GM23248 (cell line): ENCODE measurements around the gene TNFAIP3. TPM values are rescaled to one million over a fixed set of nuclear protein-coding genes. Genes with fewer than 3 reads are reported as not detected.
"Not testable (repeated sequence)": the region's sequence is repeated elsewhere in the genome, so short reads cannot be mapped to it uniquely, and the experiment has no call there.

Experiments
- DNase-seq: peaks from one replicate; pipeline ENCODE4 v3.0.0-alpha.2; 2015
- H2AFZ ChIP-seq: fragments of 200-600 bp; sonication (generic); 2 replicates; pipeline ENCODE4 v1.6.1; 2016; ENCODE audit warnings: antibody characterized with exemption
- H3F3A ChIP-seq: fragments of 200-600 bp; sonication (generic); 2 replicates; pipeline ENCODE4 v1.6.1; 2016; ENCODE audit warnings: mild to moderate bottlenecking, antibody characterized with exemption, mixed run types; ENCODE audit not compliant: insufficient read depth
- H3K27ac ChIP-seq: fragments of 200-600 bp; sonication (generic); 2 replicates; pipeline ENCODE4 v1.5.1; 2016; ENCODE audit warnings: mild to moderate bottlenecking
- H3K27me3 ChIP-seq: fragments of 200-600 bp; sonication (generic); replicated peaks from 2 replicates; pipeline ENCODE4 v1.6.1; 2016; ENCODE audit warnings: mild to moderate bottlenecking; ENCODE audit not compliant: insufficient read depth
- H3K36me3 ChIP-seq: fragments of 200-600 bp; sonication (generic); 2 replicates; pipeline ENCODE4 v1.6.1; 2016; ENCODE audit warnings: low read depth, mild to moderate bottlenecking
- H3K4me1 ChIP-seq: fragments of 200-600 bp; sonication (generic); 2 replicates; pipeline ENCODE4 v1.6.1; 2016; ENCODE audit warnings: mild to moderate bottlenecking; ENCODE audit not compliant: insufficient read depth
- H3K4me2 ChIP-seq: fragments of 200-600 bp; sonication (generic); one replicate; pipeline ENCODE4 v1.6.1; 2016; ENCODE audit warnings: mild to moderate bottlenecking; ENCODE audit not compliant: unreplicated experiment
- H3K4me3 ChIP-seq: fragments of 200-600 bp; sonication (generic); 2 replicates; pipeline ENCODE4 v1.5.1; 2016; ENCODE audit warnings: mild to moderate bottlenecking
- H3K79me2 ChIP-seq: fragments of 200-600 bp; sonication (generic); 2 replicates; pipeline ENCODE4 v1.6.1; 2016; ENCODE audit warnings: mild to moderate bottlenecking; ENCODE audit not compliant: insufficient read depth
- H3K9ac ChIP-seq: fragments of 200-600 bp; sonication (generic); 2 replicates; pipeline ENCODE4 v1.6.1; 2016; ENCODE audit warnings: mild to moderate bottlenecking
- H3K9me2 ChIP-seq: fragments of 200-600 bp; sonication (generic); 2 replicates; pipeline ENCODE4 v1.6.1; 2016; ENCODE audit warnings: mixed run types, mild to moderate bottlenecking, moderate library complexity; ENCODE audit not compliant: insufficient read depth
- H3K9me3 ChIP-seq: fragments of 200-600 bp; sonication (generic); one replicate; pipeline ENCODE4 v1.6.1; 2017; ENCODE audit warnings: low read depth
- H4K20me1 ChIP-seq: fragments of 200-600 bp; sonication (generic); 2 replicates; pipeline ENCODE4 v1.6.0; 2016; ENCODE audit not compliant: insufficient read depth
- EZH2 ChIP-seq: fragments of 200-600 bp; sonication (generic); IDR thresholded peaks from 2 replicates; pipeline ENCODE4 v1.6.1; 2018; ENCODE audit warnings: antibody characterized with exemption, mild to moderate bottlenecking; ENCODE audit not compliant: insufficient read depth, poor library complexity, severe bottlenecking
- EZH2phosphoT487 ChIP-seq: fragments of 200-600 bp; sonication (generic); IDR thresholded peaks from 2 replicates; pipeline ENCODE4 v1.6.1; 2018; ENCODE audit warnings: antibody characterized with exemption, moderate library complexity, mild to moderate bottlenecking, low read depth; ENCODE audit not compliant: insufficient read depth
- WGBS, 2 experiments: methylation state at CpG; one replicate each; pipeline ENCODE4 v1.1.6; 2015 to 2017; ENCODE audit warnings: low lambda C conversion rate in 2 of 2, low coverage in 1 of 2; ENCODE audit errors: missing lambda C conversion rate in 2 of 2; 5-methylcytosine and 5-hydroxymethylcytosine counted together
- in situ Hi-C: fragments of 300-500 bp; cut with MboI; formaldehyde crosslinking; loops from 2 replicates; pipeline ENCODE4 v1.15.0; 2020
- polyA plus RNA-seq: library from polyadenylated mRNA; unstranded; fragments of >200 nt; fragmentation: Nextera tagmentation; extraction: Ambion mirVana; gene quantifications from 2 replicates; pipeline ENCODE4 v1.2.1, GENCODE V29; 2016
- total RNA-seq: library from RNA; depleted of rRNA; stranded (reverse); fragments of >200 nt; shearing (Covaris generic); gene quantifications from 2 replicates; pipeline ENCODE4 v1.2.3, GENCODE V29; 2014

TNFAIP3 gene
- total and polyA plus RNA-seq, 2 experiments from 2014 or later: 2.7 to 6.3 TPM

- Histone ChIP-seq H3K79me2 (no peaks in the 10 kb centered on the region), H3K4me1 (no peaks in the 10 kb centered on the region), H3K4me3 (no peak overlapping the region), H3K27me3 (no peaks in the 10 kb centered on the region), H3K9ac (no peak overlapping the region), H3F3A (no peaks in the 10 kb centered on the region), H3K9me2 (no peaks in the 10 kb centered on the region), H3K4me2 (no peak overlapping the region), H3K36me3 (no peaks in the 10 kb centered on the region), H2AFZ (no peak overlapping the region), H3K9me3 (no peaks in the 10 kb centered on the region), H3K27ac (no peak overlapping the region), H4K20me1 (no peaks in the 10 kb centered on the region)
- TF ChIP-seq EZH2 (no peak), EZH2phosphoT487 (no peak)
- in situ Hi-C loops: no loop called here
- DNase-seq: no peak
- 61 to 65% methylated on average over 2 of the region's 2 CpGs for WGBS, 2 experiments
Measured at GRCh38 chr6:137839076-137839475, 28.0 kb upstream of the TNFAIP3 start.

GRCh38 chr6:137840252-137840651 lies 26.8 kb upstream of the TNFAIP3 start:
- no peaks in the 10 kb centered on the region for H4K20me1 ChIP-seq
- no peak overlapping the region for H3K27ac ChIP-seq
- no peak overlapping the region for H2AFZ ChIP-seq
- H3K9me3 ChIP-seq: no peaks in the 10 kb centered on the region
- H3K4me3 ChIP-seq: no peak overlapping the region
- 88 to 100% methylated on average over 1 of the region's 1 CpG for WGBS, 2 experiments
- no peak for DNase-seq
- H3K4me2 ChIP-seq: no peak overlapping the region
- H3K9ac ChIP-seq: no peak overlapping the region
- H3K27me3 ChIP-seq: no peaks in the 10 kb centered on the region
- H3K9me2 ChIP-seq: no peaks in the 10 kb centered on the region
- H3K36me3 ChIP-seq: no peaks in the 10 kb centered on the region
- no peaks in the 10 kb centered on the region for H3K4me1 ChIP-seq
- TF ChIP-seq EZH2phosphoT487 (no peak), EZH2 (no peak)
- in situ Hi-C loops: no loop called here
- no peaks in the 10 kb centered on the region for H3K79me2 ChIP-seq
- no peaks in the 10 kb centered on the region for H3F3A ChIP-seq

GRCh38 chr6:137843211-137843610 lies 23.8 kb upstream of the TNFAIP3 start:
- Histone ChIP-seq H3K9ac (no peak overlapping the region), H3K4me1 (no peaks in the 10 kb centered on the region), H3K4me2 (no peak overlapping the region), H3K4me3 (no peak overlapping the region), H3K9me2 (no peaks in the 10 kb centered on the region), H3K27ac (no peak overlapping the region), H4K20me1 (no peaks in the 10 kb centered on the region), H3K36me3 (no peaks in the 10 kb centered on the region), H3K9me3 (no peaks in the 10 kb centered on the region), H3F3A (no peaks in the 10 kb centered on the region), H3K27me3 (no peaks in the 10 kb centered on the region), H3K79me2 (no peaks in the 10 kb centered on the region), H2AFZ (no peak overlapping the region)
- no peak for TF ChIP-seq EZH2
- TF ChIP-seq EZH2phosphoT487: no peak
- in situ Hi-C loops: no loop called here
- no peak for DNase-seq

GRCh38 chr6:137844327-137844726 lies 22.7 kb upstream of the TNFAIP3 start:
- 68 to 83% methylated on average over 2 of the region's 2 CpGs for WGBS, 2 experiments
- not testable (repeated sequence) for DNase-seq

GRCh38 chr6:137844773-137845172 lies 22.3 kb upstream of the TNFAIP3 start:
- H3K27ac ChIP-seq, H3K79me2 ChIP-seq, H4K20me1 ChIP-seq, H3K4me2 ChIP-seq, H3K9ac ChIP-seq, DNase-seq, H3K4me1 ChIP-seq, H3K9me3 ChIP-seq, in situ Hi-C loops, H3K36me3 ChIP-seq, H3K9me2 ChIP-seq, H3F3A ChIP-seq, H3K27me3 ChIP-seq, H3K4me3 ChIP-seq, H2AFZ ChIP-seq: not testable (repeated sequence)
- WGBS, 2 experiments: 83 to 90% methylated on average over 7 of the region's 7 CpGs

More at GRCh38 chr6:137844327-137844726, 22.7 kb upstream of the TNFAIP3 start:
- H3K36me3 ChIP-seq, H3K9me2 ChIP-seq, H2AFZ ChIP-seq, H3K27ac ChIP-seq, H3K79me2 ChIP-seq, H3K9me3 ChIP-seq, H3K4me3 ChIP-seq, H4K20me1 ChIP-seq, H3K4me2 ChIP-seq, H3F3A ChIP-seq, in situ Hi-C loops, H3K27me3 ChIP-seq, H3K4me1 ChIP-seq, H3K9ac ChIP-seq: not testable (repeated sequence)
